Activated T-helper 17 cell treated with anti-CD3 and anti-CD28 coated beads, Interleukin-2, amount 50 U/mL, for 72 hours (primary cell): Measurements from ENCODE around the gene PLBD2. TPM values are rescaled to one million over a fixed set of nuclear protein-coding genes. Genes with fewer than 3 reads are reported as not detected.
A peak's percentile ranks its signal among the peaks of the same experiment; 100 is the strongest.
"Not testable (repeated sequence)": the region's sequence is repeated elsewhere in the genome, so short reads cannot be mapped to it uniquely, and the experiment has no call there.

Experiments
- ATAC-seq: fragments of 150-1000 bp; cut with Tn5 transposase; replicated peaks from 2 replicates; pipeline ENCODE4 v1.10.0; 2021; ENCODE audit warnings: mild to moderate bottlenecking, moderate library complexity
- H3K27ac Mint-ChIP-seq: one replicate; pipeline ENCODE4 v1.8.0; 2022; ENCODE audit warnings: mixed read lengths
- H3K27me3 Mint-ChIP-seq: one replicate; pipeline ENCODE4 v1.8.0; 2022; ENCODE audit warnings: mixed read lengths
- H3K36me3 Mint-ChIP-seq: one replicate; pipeline ENCODE4 v1.8.0; 2022; ENCODE audit warnings: low read depth, mild to moderate bottlenecking, mixed read lengths
- H3K4me1 Mint-ChIP-seq: one replicate; pipeline ENCODE4 v1.8.0; 2022; ENCODE audit warnings: mixed read lengths
- H3K4me3 Mint-ChIP-seq: one replicate; pipeline ENCODE4 v1.8.0; 2022; ENCODE audit warnings: mild to moderate bottlenecking, mixed read lengths
- H3K9me3 Mint-ChIP-seq: one replicate; pipeline ENCODE4 v1.8.0; 2022; ENCODE audit warnings: mixed read lengths
- total RNA-seq, 2 donors: library from RNA; stranded (reverse); gene quantifications; one replicate each; pipeline ENCODE4 v1.2.3, GENCODE V29; 2022

The PLBD2 gene
- total RNA-seq, 2 donors from 2014 or later: 18.5 to 21.5 TPM

- H3K36me3 Mint-ChIP-seq: no peaks in the 10 kb centered on the region
- no peak overlapping the region for H3K4me3 Mint-ChIP-seq
- H3K4me1 Mint-ChIP-seq: peaks cover 4% of the 10 kb centered on the region
- ATAC-seq: no peak
- H3K27ac Mint-ChIP-seq: no peak overlapping the region
- no peaks in the 10 kb centered on the region for H3K9me3 Mint-ChIP-seq
- peaks cover 11% of the 10 kb centered on the region for H3K27me3 Mint-ChIP-seq
These were observed 10.5 kb upstream of the PLBD2 start for GRCh38 chr12:113347892-113348291.

DNA sequence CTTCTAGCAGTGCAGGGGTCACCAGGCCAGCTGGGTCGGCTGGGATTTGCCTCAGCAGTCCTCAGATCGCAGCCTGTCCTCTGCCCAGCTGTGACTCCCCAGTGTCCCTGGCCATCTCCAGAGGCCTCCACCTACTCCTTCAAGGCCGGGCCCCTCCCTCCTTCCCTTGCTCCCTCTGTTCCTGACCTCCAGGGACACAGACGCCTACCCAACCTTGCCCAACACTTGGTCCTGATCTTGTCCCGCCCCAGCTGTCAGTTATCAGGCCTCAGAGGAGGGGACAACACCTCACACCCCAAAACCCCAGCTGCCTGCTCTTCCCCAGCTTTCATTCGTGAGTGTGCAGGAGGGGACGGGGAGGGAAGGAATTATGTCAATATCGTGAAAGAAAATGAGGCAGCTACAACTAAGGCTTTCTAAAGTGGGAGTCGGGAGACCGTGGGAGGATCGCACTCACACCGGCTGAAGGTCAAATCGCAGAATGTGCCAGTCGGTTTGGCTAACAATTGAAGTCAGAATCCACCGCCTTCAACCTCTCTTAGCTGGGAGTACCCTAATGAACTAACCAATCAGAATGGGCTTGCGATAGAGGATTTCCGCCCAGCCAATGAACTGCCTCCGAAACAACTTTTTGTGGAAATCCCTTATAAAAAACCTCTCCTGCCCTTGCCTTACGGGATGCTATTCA lies 9.4 kb upstream of the PLBD2 start:
- peaks cover 4% of the 10 kb centered on the region for H3K4me1 Mint-ChIP-seq
- peaks cover 11% of the 10 kb centered on the region for H3K27me3 Mint-ChIP-seq
- H3K9me3 Mint-ChIP-seq: no peaks in the 10 kb centered on the region
- H3K27ac Mint-ChIP-seq: no peak overlapping the region
- H3K36me3 Mint-ChIP-seq: no peaks in the 10 kb centered on the region
- ATAC-seq: no peak
- H3K4me3 Mint-ChIP-seq: no peak overlapping the region

GRCh38 chr12:113351089-113351488 lies 7.3 kb upstream of the PLBD2 start:
- ATAC-seq: no peak
- H3K27ac Mint-ChIP-seq: no peak overlapping the region
- H3K9me3 Mint-ChIP-seq: no peaks in the 10 kb centered on the region
- no peak overlapping the region for H3K4me3 Mint-ChIP-seq
- H3K4me1 Mint-ChIP-seq: peaks cover 4% of the 10 kb centered on the region
- H3K36me3 Mint-ChIP-seq: no peaks in the 10 kb centered on the region
- peaks cover 11% of the 10 kb centered on the region for H3K27me3 Mint-ChIP-seq

DNA sequence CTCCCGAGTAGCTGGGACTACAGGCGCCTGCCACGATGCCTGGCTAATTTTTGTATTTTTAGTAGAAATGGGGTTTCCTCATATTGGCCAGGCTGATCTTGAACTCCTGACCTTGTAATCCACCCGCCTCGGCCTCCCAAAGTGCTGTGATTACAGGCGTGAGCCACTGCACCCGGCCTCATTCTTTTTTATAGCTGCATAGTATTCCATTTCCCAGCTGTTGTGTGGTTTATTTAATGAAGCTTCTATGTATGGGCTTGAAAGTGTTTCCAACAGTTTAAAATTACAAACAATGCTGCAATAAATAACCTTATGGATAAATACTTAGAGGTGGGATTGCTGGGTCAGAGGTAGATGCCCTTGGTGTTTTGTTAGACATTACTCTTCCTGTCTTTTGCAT lies 4.2 kb upstream of the PLBD2 start:
- H3K9me3 Mint-ChIP-seq, H3K4me3 Mint-ChIP-seq, H3K27ac Mint-ChIP-seq, ATAC-seq, H3K27me3 Mint-ChIP-seq, H3K36me3 Mint-ChIP-seq, H3K4me1 Mint-ChIP-seq: not testable (repeated sequence)

DNA sequence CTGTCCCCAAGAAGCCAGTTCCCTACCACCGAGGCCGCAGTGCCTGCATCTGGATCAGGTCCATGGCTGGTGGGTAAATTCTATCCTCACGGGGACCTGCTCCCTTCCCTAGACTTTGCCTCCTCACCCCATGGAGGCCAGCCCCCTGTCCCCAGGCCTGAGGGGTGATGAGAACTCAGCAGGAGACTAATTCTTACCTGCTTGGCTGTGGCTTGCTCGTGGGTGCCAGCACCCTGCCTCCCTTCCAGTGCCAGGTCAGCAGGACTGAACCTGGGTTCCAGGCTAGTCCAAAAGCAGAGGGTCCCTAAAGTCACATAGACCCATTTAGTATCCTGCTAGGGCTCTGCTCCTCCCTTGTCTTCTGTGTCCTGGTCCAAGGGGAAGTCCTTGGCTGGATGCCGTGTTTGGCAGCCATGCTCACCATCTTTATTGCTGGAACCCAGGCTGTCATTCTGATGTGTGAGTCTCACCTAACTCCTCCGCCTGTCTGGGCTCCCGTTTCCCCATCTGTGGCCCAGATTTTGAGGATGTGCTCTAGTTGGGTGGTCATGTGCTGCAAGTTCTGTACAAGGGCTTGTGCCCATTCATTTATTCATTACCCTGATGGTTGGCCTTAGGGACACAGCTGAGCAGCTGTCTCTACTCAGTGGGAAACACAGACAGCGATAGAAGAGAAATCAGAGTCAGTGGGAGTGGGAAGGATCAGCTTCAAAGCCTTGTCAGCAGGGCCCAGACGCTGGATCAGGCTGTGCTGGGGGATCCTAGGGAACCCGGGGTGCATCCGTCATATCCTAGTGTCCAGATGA lies 949 bp downstream of the PLBD2 start:
- H3K36me3 Mint-ChIP-seq: peaks cover 8% of the 10 kb centered on the region
- peak overlapping the region; percentile 66 for H3K27ac Mint-ChIP-seq
- H3K9me3 Mint-ChIP-seq: no peaks in the 10 kb centered on the region
- H3K4me3 Mint-ChIP-seq: peak overlapping the region; percentile 77
- H3K4me1 Mint-ChIP-seq: peaks cover 11% of the 10 kb centered on the region
- ATAC-seq: no peak
- H3K27me3 Mint-ChIP-seq: no peaks in the 10 kb centered on the region

- H3K4me1 Mint-ChIP-seq: peaks cover 11% of the 10 kb centered on the region
- no peak for ATAC-seq
- H3K36me3 Mint-ChIP-seq: peaks cover 16% of the 10 kb centered on the region
- no peaks in the 10 kb centered on the region for H3K9me3 Mint-ChIP-seq
- no peaks in the 10 kb centered on the region for H3K27me3 Mint-ChIP-seq
- H3K27ac Mint-ChIP-seq: peak overlapping the region; percentile 66
- peak overlapping the region; percentile 77 for H3K4me3 Mint-ChIP-seq
These were observed 1.8 kb downstream of the PLBD2 start for GRCh38 chr12:113359939-113360748.

- peaks cover 11% of the 10 kb centered on the region for H3K4me1 Mint-ChIP-seq
- peaks cover 24% of the 10 kb centered on the region for H3K36me3 Mint-ChIP-seq
- H3K27ac Mint-ChIP-seq: peak overlapping the region; percentile 45
- H3K9me3 Mint-ChIP-seq: no peaks in the 10 kb centered on the region
- no peak for ATAC-seq
- H3K4me3 Mint-ChIP-seq: no peak overlapping the region
- no peaks in the 10 kb centered on the region for H3K27me3 Mint-ChIP-seq
These were observed 3.4 kb downstream of the PLBD2 start for GRCh38 chr12:113361574-113362370.

DNA sequence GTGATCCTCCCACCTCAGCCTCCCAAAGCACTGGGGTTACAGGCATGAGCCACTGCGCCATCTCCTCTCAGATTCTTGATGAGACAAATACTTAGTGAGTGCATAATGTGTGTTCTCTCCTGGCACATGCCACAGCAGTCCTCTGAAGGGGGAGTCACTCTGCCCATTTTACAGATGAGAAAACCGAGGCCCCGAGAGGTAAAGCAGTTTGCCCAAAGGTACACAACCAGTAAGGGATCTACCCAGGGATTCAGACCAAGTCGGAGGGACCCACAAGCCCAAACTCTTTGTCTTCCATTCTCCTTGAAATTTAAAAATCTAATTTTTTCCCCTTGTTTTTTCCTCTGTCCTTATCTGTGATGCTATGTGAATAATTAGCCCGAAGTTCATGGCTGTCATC lies 6.3 kb downstream of the PLBD2 start:
- Mint-ChIP-seq H3K4me3 (no peak overlapping the region), H3K9me3 (no peaks in the 10 kb centered on the region), H3K4me1 (peaks cover 9% of the 10 kb centered on the region), H3K27me3 (no peaks in the 10 kb centered on the region), H3K36me3 (peaks cover 29% of the 10 kb centered on the region), H3K27ac (no peak overlapping the region)
- ATAC-seq: no peak

- Mint-ChIP-seq H3K9me3 (no peaks in the 10 kb centered on the region), H3K27me3 (no peaks in the 10 kb centered on the region), H3K4me3 (no peak overlapping the region), H3K4me1 (peaks cover 8% of the 10 kb centered on the region), H3K27ac (peak overlapping the region; percentile 78), H3K36me3 (peaks cover 32% of the 10 kb centered on the region)
- no peak for ATAC-seq
These were observed 7.4 kb downstream of the PLBD2 start for GRCh38 chr12:113365639-113366395.

DNA sequence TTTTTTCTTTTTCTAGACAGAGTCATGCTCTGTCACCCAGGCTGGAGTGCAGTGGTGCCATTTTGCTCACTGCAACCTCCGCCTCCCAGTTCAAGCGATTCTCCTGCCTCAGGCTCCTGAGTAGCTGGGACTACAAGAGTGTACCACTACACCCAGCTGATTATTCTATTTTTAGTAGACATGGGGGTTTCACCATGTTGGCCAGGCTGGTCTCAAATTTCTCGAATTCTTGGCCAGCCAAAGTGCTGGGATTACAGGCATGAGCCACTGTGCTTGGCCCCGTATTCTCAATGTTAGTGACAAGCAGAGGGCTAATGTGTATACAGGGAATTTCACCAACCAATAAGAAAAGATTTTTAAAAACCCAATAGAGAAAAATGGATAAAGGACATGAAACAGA lies 8.4 kb downstream of the PLBD2 start:
- H3K4me3 Mint-ChIP-seq: no peak overlapping the region
- H3K9me3 Mint-ChIP-seq: no peaks in the 10 kb centered on the region
- peaks cover 32% of the 10 kb centered on the region for H3K36me3 Mint-ChIP-seq
- H3K27me3 Mint-ChIP-seq: no peaks in the 10 kb centered on the region
- peaks cover 5% of the 10 kb centered on the region for H3K4me1 Mint-ChIP-seq
- H3K27ac Mint-ChIP-seq: no peak overlapping the region
- no peak for ATAC-seq

DNA sequence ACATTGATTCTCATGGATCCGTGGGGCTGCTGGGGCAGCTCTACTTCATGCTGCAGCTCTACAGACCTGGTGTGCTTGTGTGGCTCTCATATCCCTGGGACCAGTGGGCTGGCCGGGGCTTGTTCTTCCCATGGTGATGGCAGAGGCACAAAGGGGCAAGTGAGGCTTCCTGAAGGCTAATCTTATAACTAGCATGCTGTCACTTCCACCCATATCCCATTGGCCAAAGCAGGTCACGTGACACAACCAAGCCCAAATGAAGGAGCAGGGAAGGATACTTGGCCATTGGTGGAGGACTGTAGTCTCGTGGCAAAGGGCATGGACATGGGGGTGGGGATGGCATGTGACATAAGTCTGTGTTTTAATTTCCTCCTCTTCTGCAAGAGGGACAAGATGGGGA lies 9.9 kb downstream of the PLBD2 start:
- Mint-ChIP-seq H3K27me3 (no peaks in the 10 kb centered on the region), H3K4me1 (peaks cover 4% of the 10 kb centered on the region), H3K4me3 (no peak overlapping the region), H3K27ac (no peak overlapping the region), H3K36me3 (peaks cover 39% of the 10 kb centered on the region), H3K9me3 (no peaks in the 10 kb centered on the region)
- no peak for ATAC-seq

GRCh38 chr12:113369391-113369985 lies 11.1 kb downstream of the PLBD2 start:
- Mint-ChIP-seq H3K27me3 (no peaks in the 10 kb centered on the region), H3K27ac (no peak overlapping the region), H3K4me1 (peaks cover 4% of the 10 kb centered on the region), H3K36me3 (peaks cover 40% of the 10 kb centered on the region), H3K4me3 (no peak overlapping the region), H3K9me3 (no peaks in the 10 kb centered on the region)
- no peak for ATAC-seq

GRCh38 chr12:113370923-113371682 lies 12.7 kb downstream of the PLBD2 start:
- no peaks in the 10 kb centered on the region for H3K9me3 Mint-ChIP-seq
- H3K27me3 Mint-ChIP-seq: no peaks in the 10 kb centered on the region
- H3K4me1 Mint-ChIP-seq: peaks cover 4% of the 10 kb centered on the region
- H3K36me3 Mint-ChIP-seq: peaks cover 33% of the 10 kb centered on the region
- no peak overlapping the region for H3K27ac Mint-ChIP-seq
- no peak for ATAC-seq
- H3K4me3 Mint-ChIP-seq: no peak overlapping the region
